Gastrocnemius medialis (tissue), 4 donors: ENCODE data around the gene TGFB1I1.

Experiments used
- CTCF ChIP-seq, 5 experiments: fragments of 450-650 bp in 3 of 5; fragments of 200-600 bp in 2 of 5; sonication (generic) in 2 of 5; IDR thresholded peaks in 4 of 5; conservative IDR thresholded peaks in 1 of 5; 1 replicate in 4 of 5; 2 replicates in 1 of 5; pipeline ENCODE4 v1.5.1; 2016 to 2019; ENCODE audit warnings: antibody characterized with exemption in 5 of 5, mild to moderate bottlenecking in 3 of 5, moderate library complexity in 3 of 5
- POLR2A ChIP-seq, 2 donors: fragments of 450-650 bp; IDR thresholded peaks; one replicate each; pipeline ENCODE4 v1.6.1; 2017; ENCODE audit warnings: antibody characterized with exemption in 2 of 2, mild to moderate bottlenecking in 2 of 2, moderate library complexity in 2 of 2

GRCh38 chr16:31439519-31439918 lies 32.4 kb upstream of the TGFB1I1 start:
- no peak for TF ChIP-seq POLR2A (IDR thresholded peaks at IDR 0.05)
- no peak for TF ChIP-seq CTCF (IDR thresholded peaks at IDR 0.05 in 4 of 5, conservative IDR thresholded peaks at IDR 0.05 in 1 of 5)
